ENCODE measurements around the gene DHRSX.

The DHRSX gene

GRCh38 chrX:2184089-2184488, 316.7 kb downstream of the DHRSX start:
- DNase-seq: no peak

DNA sequence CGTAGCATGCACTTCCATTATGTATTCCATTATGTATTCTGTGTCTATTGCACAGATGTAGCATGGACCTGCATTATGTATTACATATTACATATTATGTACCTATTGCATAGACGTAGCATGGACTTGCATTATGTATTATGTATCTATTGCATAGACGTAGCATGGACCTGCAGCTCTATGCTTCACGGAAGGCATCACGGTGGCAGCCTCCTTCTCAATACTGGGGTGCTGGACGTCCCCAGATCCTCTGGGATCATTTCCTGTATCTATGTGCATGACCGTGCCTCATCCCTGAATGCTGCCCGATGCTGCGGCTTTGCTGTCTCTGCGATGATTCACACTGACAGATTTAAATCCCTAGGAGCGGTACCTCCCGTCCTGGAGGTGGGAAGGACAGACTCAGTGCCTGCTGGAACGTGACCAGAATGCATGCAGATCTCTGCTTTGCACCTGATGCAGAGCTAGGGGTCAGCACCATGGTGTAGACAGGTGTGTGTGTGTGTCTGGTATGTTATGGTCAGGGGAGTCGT, 317.5 kb downstream of the DHRSX start:
- DNase-seq: no peak

DNA sequence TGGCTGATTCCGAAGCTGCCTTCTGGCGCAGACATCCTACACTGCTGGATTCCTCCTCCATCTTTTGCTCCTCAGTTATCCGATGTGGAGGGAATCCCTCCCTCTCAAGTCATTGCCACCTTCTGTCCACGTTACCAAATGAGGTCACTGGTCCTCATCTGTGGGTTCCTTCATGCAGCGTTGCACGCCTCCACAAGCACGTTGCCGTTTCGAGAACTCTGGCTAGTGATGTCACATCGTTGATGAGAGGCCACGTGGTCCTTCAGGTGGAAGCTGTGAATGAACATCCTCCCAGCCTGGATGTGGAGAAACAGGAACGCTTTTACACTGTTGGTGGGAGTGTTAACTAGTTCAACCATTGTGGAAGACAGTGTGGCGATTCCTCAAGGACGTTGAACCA, 323.2 kb downstream of the DHRSX start:
- no peak for DNase-seq

DNA sequence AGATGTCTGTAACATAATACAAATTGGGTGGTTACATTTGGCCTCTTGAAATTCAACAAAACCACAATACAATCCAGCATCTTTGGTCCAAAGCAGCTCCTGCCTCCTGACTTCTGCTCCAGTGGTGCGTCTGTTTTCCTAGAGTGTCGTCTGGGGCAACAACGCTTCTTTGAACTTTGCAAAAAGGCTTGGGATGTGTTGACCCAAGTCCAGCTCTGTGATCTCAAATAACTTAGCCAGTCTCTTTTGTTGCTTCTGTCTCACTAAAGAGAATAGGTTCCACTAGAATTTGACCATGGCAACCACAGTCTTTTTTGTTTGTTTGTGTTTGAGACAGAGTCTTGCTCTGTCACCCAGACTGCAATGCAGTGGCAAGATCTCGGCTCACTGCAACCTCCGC, 324.0 kb downstream of the DHRSX start:
- DNase-seq: no peak

- no peak for DNase-seq
Measured at GRCh38 chrX:2176274-2176673, 324.5 kb downstream of the DHRSX start.

DNA sequence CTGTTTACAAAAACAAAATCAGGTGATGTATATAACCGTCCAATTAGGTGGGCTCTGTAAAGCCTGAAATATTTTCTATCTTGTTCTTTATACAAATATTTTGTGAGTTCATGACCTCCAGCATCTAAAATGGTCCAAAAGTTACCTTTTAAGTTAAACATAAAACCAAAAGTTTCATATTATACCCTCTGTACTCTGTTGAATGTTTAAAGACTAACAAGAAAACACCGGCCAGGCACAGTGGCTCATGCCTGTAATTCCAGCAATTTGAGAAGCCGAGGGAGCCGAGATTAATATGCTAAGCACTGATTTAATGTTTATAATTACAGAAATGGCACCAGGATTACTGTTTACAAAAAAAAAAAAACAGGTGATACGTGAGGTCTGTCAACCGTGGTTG, 328.4 kb downstream of the DHRSX start:
- no peak for DNase-seq
